Kidney (tissue), 14 donors: ENCODE results near the gene GRIA4. TPM values are rescaled to one million over a fixed set of nuclear protein-coding genes. Genes with fewer than 3 reads are reported as not detected.

Source experiments
- DNase-seq, 5 donors: peaks; one replicate each; pipeline ENCODE4 v3.0.0-alpha.2; 2013 to 2020
- FAIRE-seq: peaks from 2 replicates; lab custom pipeline; 2012; peaks lifted over from hg19 to GRCh38; lab: Jason Lieb, UNC
- H3K27ac ChIP-seq, 2 donors: one replicate each; pipeline ENCODE4 v1.7.0; 2013; ENCODE audit warnings: low read depth in 2 of 2, low read length in 2 of 2, inconsistent platforms in 1 of 2
- H3K27me3 ChIP-seq: one replicate; pipeline ENCODE4 v1.7.1; 2013; ENCODE audit warnings: low read length, inconsistent platforms; ENCODE audit not compliant: control insufficient read depth, insufficient read depth
- H3K36me3 ChIP-seq, 3 donors: one replicate each; pipeline versions ENCODE4 v1.7.0 to v1.7.1; 2013; ENCODE audit warnings: low read length in 3 of 3, control low read depth in 1 of 3, inconsistent platforms in 1 of 3; ENCODE audit not compliant: insufficient read depth in 3 of 3, control insufficient read depth in 2 of 3
- H3K4me1 ChIP-seq, 3 donors: one replicate each; pipeline versions ENCODE4 v1.7.0 to v1.7.1; 2013; ENCODE audit warnings: low read length in 3 of 3, inconsistent platforms in 1 of 3, low read depth in 1 of 3; ENCODE audit not compliant: control insufficient read depth in 2 of 3, insufficient read depth in 2 of 3
- H3K4me3 ChIP-seq, 3 donors: one replicate each; pipeline versions ENCODE4 v1.7.0 to v1.8.1; 2013; ENCODE audit warnings: low read length in 3 of 3, control low read depth in 1 of 3, inconsistent platforms in 1 of 3
- H3K9ac ChIP-seq, 3 donors: one replicate each; pipeline versions ENCODE4 v1.7.0 to v1.7.1; 2013; ENCODE audit warnings: low read length in 3 of 3, control low read depth in 1 of 3, inconsistent platforms in 1 of 3
- H3K9me3 ChIP-seq, 3 donors: one replicate each; pipeline versions ENCODE4 v1.7.0 to v1.7.1; 2013; ENCODE audit warnings: low read length in 3 of 3, control low read depth in 1 of 3, inconsistent platforms in 1 of 3; ENCODE audit not compliant: control insufficient read depth in 2 of 3, insufficient read depth in 1 of 3
- CTCF ChIP-seq: IDR thresholded peaks from 3 replicates; pipeline ENCODE4 v1.5.1; 2012; ENCODE audit warnings: mild to moderate bottlenecking, moderate library complexity, borderline replicate concordance; ENCODE audit not compliant: insufficient read depth; ENCODE audit errors: extremely low read depth
- intact Hi-C: fragments of 100-400 bp; cut with DNase I; formaldehyde crosslinking; loops from one replicate; pipeline ENCODE4 v1.11.1; 2022
- polyA plus RNA-seq: library from polyadenylated mRNA; stranded (reverse); fragments of 350-450 nt; fragmentation: Illumina TruSeq; extraction: RNeasy Lipid Tissue Mini Kit (QIAGEN cat#74804); gene quantifications from one replicate; pipeline ENCODE4 v1.2.3, GENCODE V29; 2014; ENCODE audit warnings: low read depth, low replicate concordance; ENCODE audit not compliant: insufficient read depth
- total RNA-seq: library from RNA; stranded (reverse); fragmentation: NEBNext Ultra II Directional; extraction: Animal tissue kit (Norgen Biotek cat#: 25700); gene quantifications from one replicate; pipeline ENCODE4 v1.2.1, GENCODE V29; 2021
- donor health status: control.
- donor health status: control.
- donor health status: control.
- donor health status: control.
- donor health status: control.
- donor health status: DM: yes; HTN: yes; CAD: no.
- donor health status: Normal renal cell carcinoma (clear cell type).

The GRIA4 gene
- total and polyA plus RNA-seq, 2 donors from 2014 or later = 0.45 TPM; not detected in 1

GRCh38 chr11:105636496-105636895, 26.6 kb downstream of the GRIA4 start:
- Histone ChIP-seq H3K4me1 (no peaks in the 10 kb centered on the region), H3K9ac (no peak overlapping the region), H3K9me3 (no peaks in the 10 kb centered on the region), H3K27ac (no peak overlapping the region), H3K4me3 (no peak overlapping the region), H3K36me3 (no peaks in the 10 kb centered on the region), H3K27me3 (no peaks in the 10 kb centered on the region)
- no peak for FAIRE-seq
- no peak for DNase-seq
- no peak for TF ChIP-seq CTCF
- intact Hi-C loops = no loop called here

GRCh38 chr11:105639527-105639926, 29.7 kb downstream of the GRIA4 start:
- DNase-seq (no peak), FAIRE-seq (peak; percentile 64)
- Histone ChIP-seq H3K36me3 (no peaks in the 10 kb centered on the region), H3K9me3 (no peaks in the 10 kb centered on the region), H3K27me3 (no peaks in the 10 kb centered on the region), H3K4me3 (no peak overlapping the region), H3K4me1 (no peaks in the 10 kb centered on the region), H3K9ac (no peak overlapping the region), H3K27ac (no peak overlapping the region)
- intact Hi-C loops = no loop called here
- no peak for TF ChIP-seq CTCF

- DNase-seq (no peak), FAIRE-seq (no peak)
- Histone ChIP-seq H3K27ac (no peak overlapping the region), H3K9ac (no peak overlapping the region), H3K4me1 (no peaks in the 10 kb centered on the region), H3K4me3 (no peak overlapping the region), H3K27me3 (no peaks in the 10 kb centered on the region), H3K9me3 (no peaks in the 10 kb centered on the region), H3K36me3 (no peaks in the 10 kb centered on the region)
- intact Hi-C loops = no loop called here
- TF ChIP-seq CTCF = no peak
Observed at GRCh38 chr11:105641433-105641832, 31.6 kb downstream of the GRIA4 start.

GRCh38 chr11:105642870-105643269, 33.0 kb downstream of the GRIA4 start:
- DNase-seq = no peak
- FAIRE-seq = no peak
- Histone ChIP-seq H3K4me3 (no peak overlapping the region), H3K4me1 (no peaks in the 10 kb centered on the region), H3K27me3 (no peaks in the 10 kb centered on the region), H3K36me3 (no peaks in the 10 kb centered on the region), H3K9ac (no peak overlapping the region), H3K27ac (no peak overlapping the region), H3K9me3 (no peaks in the 10 kb centered on the region)
- TF ChIP-seq CTCF = no peak
- intact Hi-C loops = no loop called here
